ENCODE measurements around the gene KCNC1. TPM values are rescaled to one million over a fixed set of nuclear protein-coding genes. Genes with fewer than 3 reads are reported as not detected.

Gene KCNC1
- total and polyA plus RNA-seq, 2 of the 4 experiments (the other 2 are of a cell fraction), result 0.03 TPM; not detected in 1

GRCh38 chr11:17736930-17737817 lies 2.6 kb downstream of the KCNC1 start:
- Histone ChIP-seq H2AFZ (replicated peaks; ENCODE audit: low read length, poor library complexity) (no peak overlapping the region), H3K9ac (ENCODE audit: low read depth, low read length) (no peak overlapping the region), H3K27ac (ENCODE audit: insufficient read depth, low read length) (no peak overlapping the region), H3K9me3 (ENCODE audit: control insufficient read depth, insufficient read depth, low read length) (peaks cover 2% of the 10 kb centered on the region; the same call in 1 of the 2 replicates), H3K4me2 (ENCODE audit: low read depth, low read length) (no peak overlapping the region), H4K91ac (ENCODE audit: insufficient read depth, low read depth, low read length) (no peak overlapping the region), H3K36me3 (ENCODE audit: control insufficient read depth, insufficient read depth, low read length) (no peaks in the 10 kb centered on the region), H3K23ac (ENCODE audit: low read depth, low read length) (no peak overlapping the region), H2BK15ac (ENCODE audit: low read depth, low read length) (no peak overlapping the region), H3K27me3 (ENCODE audit: control insufficient read depth, insufficient read depth, low read length) (peaks cover 68% of the 10 kb centered on the region), H4K5ac (ENCODE audit: low read depth, low read length) (no peak overlapping the region), H2AK9ac (replicated peaks; ENCODE audit: low read depth, low read length, poor library complexity) (no peak overlapping the region), H3K79me1 (ENCODE audit: low read depth in 1 of 2, low read length in 2 of 2) (no peaks in the 10 kb centered on the region), H2BK20ac (ENCODE audit: low read depth, low read length) (no peak overlapping the region), H3K9me1 (ENCODE audit: insufficient read depth, low read length) (no peaks in the 10 kb centered on the region), H3K4me3 (ENCODE audit: insufficient read depth, low read depth, low read length) (no peak overlapping the region), H3K56ac (ENCODE audit: extremely low read depth, insufficient read depth, low read length) (no peak overlapping the region), H4K20me1 (ENCODE audit: insufficient read depth, low read length) (0 out of 2 replicates have a peak, but pooled peaks cover 6% of the 10 kb centered on the region), H3K14ac (replicated peaks; ENCODE audit: low read depth, low read length) (no peak overlapping the region), H4K8ac (ENCODE audit: low read depth in 2 of 2, low read length in 2 of 2) (no peak overlapping the region), H3K4ac (ENCODE audit: low read depth, low read length) (no peak overlapping the region), H2BK5ac (ENCODE audit: low read depth, low read length, poor library complexity, severe bottlenecking) (no peak overlapping the region), H2AK5ac (ENCODE audit: low read depth, low read length) (no peak overlapping the region), H3K18ac (ENCODE audit: low read depth, low read length) (no peak overlapping the region), H3K4me1 (ENCODE audit: control insufficient read depth, insufficient read depth, low read length) (no peaks in the 10 kb centered on the region), H2BK120ac (ENCODE audit: low read depth, low read length) (no peak overlapping the region)
- no peak for ATAC-seq (ENCODE audit: low read depth)
- POLR2A ChIA-PET (ENCODE audit: unreplicated experiment), result no interaction called here
- TF ChIP-seq RFX5 (IDR thresholded peaks at IDR 0.05; ENCODE audit: low read depth, low read length), result no peak
- TF ChIP-seq CEBPB (IDR thresholded peaks at IDR 0.05; ENCODE audit: low read depth, low read length), result no peak
- TF ChIP-seq CTCF (conservative IDR thresholded peaks at IDR 0.05; ENCODE audit: low read depth, low read length), result no peak
- no TSS peak for BruUV-seq (replicated peaks)
- in situ Hi-C loops (cut with MboI; ENCODE audit: low sequenced_read_pairs) (no loop called here), intact Hi-C loops (cut with micrococcal nuclease) (loop anchor here (10.0 kb wide), 2 partner anchors 368 to 588 kb away; partner anchors contain the start of genes GTF2H1, HPS5 and SAAL1), dilution Hi-C loops (cut with HindIII; ENCODE audit: low sequenced_read_pairs, unreplicated experiment) (loop anchor here (25.0 kb wide), 1 partner anchor 250 kb away; no protein-coding TSS in a partner anchor)
- CTCF ChIA-PET, result interaction anchor here (8.0 kb wide), 1 partner anchor 240 kb away, joined by 158 read pairs; no protein-coding TSS in a partner anchor
- DNase-seq, result no peak
- 67% methylated on average over 1 of the region's 15 CpGs; no CpG with 5 or more reads in 1 of the 2 experiments for WGBS, 2 experiments (ENCODE audit: extremely low coverage in 2 of 2, insufficient read length in 1 of 2)
